Endodermal cell (in vitro differentiated cells): ENCODE results near the gene RNF227. TPM values are rescaled to one million over a fixed set of nuclear protein-coding genes. Genes with fewer than 3 reads are reported as not detected.

Experiments
- DNase-seq: peaks from one replicate; pipeline ENCODE4 v3.0.0-alpha.2; 2017
- H3K27ac ChIP-seq: 2 replicates; pipeline ENCODE4 v1.5.1; 2013; ENCODE audit warnings: mild to moderate bottlenecking, low read depth, low read length, moderate library complexity
- H3K27me3 ChIP-seq: 2 replicates; pipeline ENCODE4 v1.6.1; 2013; ENCODE audit warnings: mild to moderate bottlenecking, low read length, moderate library complexity; ENCODE audit not compliant: insufficient read depth, control insufficient read depth, poor library complexity, severe bottlenecking
- H3K36me3 ChIP-seq: 2 replicates; pipeline ENCODE4 v1.7.0; 2013; ENCODE audit warnings: mild to moderate bottlenecking, low read length, moderate library complexity; ENCODE audit not compliant: control insufficient read depth, insufficient read depth
- H3K4me1 ChIP-seq: one replicate; pipeline ENCODE4 v1.7.0; 2013; ENCODE audit warnings: low read length; ENCODE audit not compliant: control insufficient read depth, insufficient read depth
- H3K4me3 ChIP-seq: 2 replicates; pipeline ENCODE4 v1.5.1; 2013; ENCODE audit warnings: mild to moderate bottlenecking, low read length, moderate library complexity
- H3K9ac ChIP-seq: 2 replicates; pipeline ENCODE4 v1.6.1; 2013; ENCODE audit warnings: mild to moderate bottlenecking, low read length, moderate library complexity; ENCODE audit not compliant: poor library complexity, severe bottlenecking; ENCODE audit errors: extremely low read depth
- H3K9me3 ChIP-seq: 2 replicates; pipeline ENCODE4 v1.6.1; 2013; ENCODE audit warnings: mild to moderate bottlenecking, low read length, moderate library complexity; ENCODE audit not compliant: control insufficient read depth
- H3K27ac Mint-ChIP-seq: 2 replicates; pipeline ENCODE4 v1.8.0; 2020; ENCODE audit warnings: mixed read lengths
- H3K27me3 Mint-ChIP-seq: 2 replicates; pipeline ENCODE4 v1.8.0; 2021; ENCODE audit warnings: mild to moderate bottlenecking, mixed read lengths; ENCODE audit not compliant: insufficient read depth
- H3K36me3 Mint-ChIP-seq: 2 replicates; pipeline ENCODE4 v1.8.0; 2020; ENCODE audit warnings: low read depth, mixed read lengths
- H3K4me1 Mint-ChIP-seq: 2 replicates; pipeline ENCODE4 v1.8.0; 2020; ENCODE audit warnings: mixed read lengths
- H3K4me3 Mint-ChIP-seq: 2 replicates; pipeline ENCODE4 v1.8.0; 2020; ENCODE audit warnings: mild to moderate bottlenecking, moderate library complexity, mixed read lengths
- H3K9me3 Mint-ChIP-seq: 2 replicates; pipeline ENCODE4 v1.8.0; 2020; ENCODE audit warnings: mild to moderate bottlenecking, mixed read lengths
- CTCF ChIP-seq: fragments of 200-600 bp; sonication (generic); conservative IDR thresholded peaks from 2 replicates; pipeline ENCODE4 v1.5.0; 2021; ENCODE audit warnings: antibody characterized with exemption, mild to moderate bottlenecking
- WGBS, 2 experiments: methylation state at CpG; one replicate each; pipeline versions ENCODE4 v1.1.5 to v1.1.7; 2013; ENCODE audit warnings: missing lambda C conversion rate in 2 of 2, mixed read lengths in 1 of 2; ENCODE audit not compliant: insufficient coverage in 1 of 2, insufficient read length in 1 of 2; 5-methylcytosine and 5-hydroxymethylcytosine counted together
- total RNA-seq, 2 donors: library from RNA; stranded (reverse); fragmentation: NEBNext Ultra II Directional in 1 of 2; extraction: Animal tissue kit (Norgen Biotek cat#: 25700) in 1 of 2; gene quantifications; 2 replicates in 1 of 2; 3 replicates in 1 of 2; pipeline ENCODE4 v1.2.1, GENCODE V29; 2021

The RNF227 gene
- total RNA-seq, 2 donors from 2014 or later = 1.1 to 1.6 TPM

GRCh38 chr17:7894226-7894625 is 21.9 kb downstream of the RNF227 start:
- peak; percentile 22 for DNase-seq
- Histone ChIP-seq H3K9me3 (no peaks in the 10 kb centered on the region), H3K4me3 (no peak overlapping the region), H3K36me3 (peaks cover 56% of the 10 kb centered on the region), H3K4me1 (peaks cover 6% of the 10 kb centered on the region), H3K9ac (no peak overlapping the region), H3K27me3 (no peaks in the 10 kb centered on the region), H3K27ac (no peak overlapping the region)
- H3K27ac Mint-ChIP-seq = no peak overlapping the region
- peaks cover 68% of the 10 kb centered on the region for H3K36me3 Mint-ChIP-seq
- TF ChIP-seq CTCF = no peak
- H3K4me3 Mint-ChIP-seq = no peak overlapping the region
- H3K27me3 Mint-ChIP-seq = no peaks in the 10 kb centered on the region
- no peaks in the 10 kb centered on the region for H3K9me3 Mint-ChIP-seq
- WGBS, 2 experiments = 95 to 98% methylated on average over 5 to 7 of the region's 9 CpGs
- peaks cover 6% of the 10 kb centered on the region for H3K4me1 Mint-ChIP-seq

DNA sequence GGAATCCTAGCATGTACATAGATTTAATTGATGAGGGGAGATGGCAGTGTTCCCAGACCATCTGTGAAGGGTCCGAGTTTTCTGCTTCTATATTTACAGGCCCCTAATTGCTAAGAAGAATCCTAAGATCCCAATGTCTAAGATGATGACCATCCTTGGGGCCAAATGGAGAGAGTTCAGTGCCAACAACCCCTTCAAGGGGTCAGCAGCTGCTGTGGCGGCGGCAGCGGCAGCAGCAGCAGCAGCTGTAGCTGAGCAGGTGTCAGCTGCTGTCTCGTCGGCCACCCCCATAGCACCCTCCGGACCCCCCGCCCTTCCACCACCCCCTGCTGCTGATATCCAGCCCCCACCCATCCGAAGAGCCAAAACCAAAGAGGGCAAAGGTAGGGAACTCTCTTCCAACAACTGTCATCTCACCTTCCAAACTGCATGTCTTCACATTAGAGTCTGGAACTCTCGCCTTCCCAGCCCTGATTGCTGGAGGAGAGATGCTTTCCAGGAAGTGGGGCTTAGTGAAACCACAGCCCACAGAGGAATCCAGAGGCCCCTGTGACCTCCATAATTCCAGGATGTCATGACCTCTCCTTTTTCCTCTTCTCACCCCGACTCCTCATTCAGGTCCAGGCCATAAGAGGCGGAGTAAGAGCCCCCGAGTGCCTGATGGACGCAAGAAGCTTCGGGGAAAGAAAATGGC is 22.8 kb downstream of the RNF227 start:
- Histone ChIP-seq H3K4me1 (peaks cover 10% of the 10 kb centered on the region), H3K27me3 (no peaks in the 10 kb centered on the region), H3K9ac (no peak overlapping the region), H3K9me3 (no peaks in the 10 kb centered on the region), H3K27ac (no peak overlapping the region), H3K4me3 (no peak overlapping the region), H3K36me3 (peaks cover 48% of the 10 kb centered on the region)
- Mint-ChIP-seq H3K9me3 (no peaks in the 10 kb centered on the region), H3K4me1 (peaks cover 4% of the 10 kb centered on the region), H3K36me3 (peaks cover 60% of the 10 kb centered on the region), H3K27me3 (no peaks in the 10 kb centered on the region), H3K4me3 (no peak overlapping the region), H3K27ac (no peak overlapping the region)
- WGBS, 2 experiments = 94 to 100% methylated on average over 5 to 13 of the region's 15 CpGs
- DNase-seq = peak; percentile 13
- TF ChIP-seq CTCF = no peak

DNA sequence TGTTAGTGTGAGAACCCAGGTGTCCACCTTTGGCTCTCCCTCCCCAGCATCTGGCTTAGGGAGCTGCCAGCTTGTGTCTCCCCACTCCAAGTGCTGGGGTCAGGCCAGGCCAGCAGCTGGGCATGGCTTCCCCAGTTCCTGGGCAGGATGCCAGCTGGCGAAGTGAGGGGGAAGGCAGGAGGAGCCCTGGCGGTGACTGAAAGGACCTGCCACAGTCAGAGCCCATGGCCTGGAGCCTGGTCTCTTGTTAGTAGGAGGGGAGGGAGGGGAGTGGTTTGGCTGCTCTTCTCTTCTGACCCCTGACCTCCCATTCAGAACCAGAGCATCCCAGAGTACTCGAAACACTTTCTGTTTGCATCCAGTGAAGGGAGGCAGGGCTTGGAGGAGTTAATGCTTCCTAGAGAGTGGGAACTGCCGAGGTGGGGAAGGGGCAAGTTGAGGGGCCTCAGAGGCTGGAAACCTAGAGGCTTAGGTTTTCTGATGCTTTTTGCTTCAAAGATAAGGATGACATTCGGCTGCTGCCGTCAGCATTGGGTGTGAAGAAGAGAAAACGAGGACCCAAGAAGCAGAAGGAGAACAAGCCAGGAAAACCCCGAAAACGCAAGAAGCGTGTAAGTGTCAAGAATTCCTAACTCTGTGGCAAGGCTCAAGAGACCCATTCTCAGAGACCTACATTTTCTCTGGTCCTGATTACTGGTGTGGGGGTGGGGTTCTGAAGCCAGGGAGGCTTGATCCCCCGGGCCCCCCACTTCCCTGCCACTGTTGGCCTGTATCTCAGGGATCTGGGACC is 26.7 kb downstream of the RNF227 start:
- peak; percentile 46 for TF ChIP-seq CTCF
- Mint-ChIP-seq H3K36me3 (peaks cover 27% of the 10 kb centered on the region), H3K4me3 (no peak overlapping the region), H3K4me1 (peaks cover 4% of the 10 kb centered on the region), H3K9me3 (no peaks in the 10 kb centered on the region), H3K27me3 (peaks cover 8% of the 10 kb centered on the region), H3K27ac (no peak overlapping the region)
- WGBS, 2 experiments = 87 to 92% methylated on average over 4 to 11 of the region's 11 CpGs
- DNase-seq = peak; percentile 83
- Histone ChIP-seq H3K27me3 (no peaks in the 10 kb centered on the region), H3K9me3 (no peaks in the 10 kb centered on the region), H3K36me3 (peaks cover 24% of the 10 kb centered on the region), H3K4me1 (peaks cover 9% of the 10 kb centered on the region), H3K27ac (no peak overlapping the region), H3K4me3 (no peak overlapping the region), H3K9ac (no peak overlapping the region)
